KMS-11 (cell line): ENCODE data around the gene HERPUD1.
A peak's percentile ranks its signal among the peaks of the same experiment; 100 is the strongest.

Source experiments
- H2AFZ ChIP-seq: fragments of 200-600 bp; sonication (generic); 2 replicates; pipeline ENCODE4 v1.6.1; 2016; ENCODE audit warnings: antibody characterized with exemption, mixed run types, low read depth
- H3K27ac ChIP-seq: fragments of 200-600 bp; sonication (generic); 2 replicates; pipeline ENCODE4 v1.6.1; 2016; ENCODE audit warnings: mild to moderate bottlenecking, mixed run types
- H3K27me3 ChIP-seq: fragments of 200-600 bp; sonication (generic); 2 replicates; pipeline ENCODE4 v1.6.1; 2017; ENCODE audit warnings: mild to moderate bottlenecking, low read depth, mixed run types, moderate library complexity; ENCODE audit not compliant: insufficient read depth
- H3K36me3 ChIP-seq: fragments of 200-600 bp; sonication (generic); 2 replicates; pipeline ENCODE4 v1.6.1; 2017; ENCODE audit warnings: mild to moderate bottlenecking, mixed run types; ENCODE audit not compliant: insufficient read depth
- H3K4me1 ChIP-seq: fragments of 200-600 bp; sonication (generic); 2 replicates; pipeline ENCODE4 v1.6.1; 2016; ENCODE audit warnings: mild to moderate bottlenecking, low read depth, mixed run types; ENCODE audit not compliant: poor library complexity, severe bottlenecking
- H3K4me2 ChIP-seq: fragments of 200-600 bp; sonication (generic); 2 replicates; pipeline ENCODE4 v1.7.0; 2016; ENCODE audit warnings: mild to moderate bottlenecking, mixed run types
- H3K4me3 ChIP-seq: fragments of 200-600 bp; sonication (generic); IDR thresholded peaks from 2 replicates; pipeline ENCODE4 v1.6.1; 2017; ENCODE audit warnings: low read depth, low read length, mixed read lengths; ENCODE audit not compliant: insufficient read depth
- H3K79me2 ChIP-seq: fragments of 200-600 bp; sonication (generic); 2 replicates; pipeline ENCODE4 v1.6.1; 2016; ENCODE audit warnings: low read depth, mixed run types; ENCODE audit not compliant: insufficient read depth
- H3K9ac ChIP-seq: fragments of 200-600 bp; sonication (generic); 2 replicates; pipeline ENCODE4 v1.6.1; 2016; ENCODE audit warnings: mild to moderate bottlenecking, mixed run types
- H4K20me1 ChIP-seq: fragments of 200-600 bp; sonication (generic); 2 replicates; pipeline ENCODE4 v1.6.1; 2016; ENCODE audit warnings: mild to moderate bottlenecking, mixed run types; ENCODE audit not compliant: insufficient read depth
- CTCF ChIP-seq: fragments of 200-600 bp; sonication (generic); conservative IDR thresholded peaks from 2 replicates; pipeline ENCODE4 v1.6.1; 2017; ENCODE audit warnings: low read depth, mild to moderate bottlenecking, antibody characterized with exemption, low read length, moderate library complexity, mixed read lengths

The HERPUD1 gene

GRCh38 chr16:56939801-56940200 is 7.9 kb downstream of the HERPUD1 start:
- peak overlapping the region; percentile 100 for H3K4me2 ChIP-seq
- H3K36me3 ChIP-seq, result peaks cover 47% of the 10 kb centered on the region
- H3K4me1 ChIP-seq, result peaks cover 96% of the 10 kb centered on the region
- no peak overlapping the region for H3K4me3 ChIP-seq
- no peaks in the 10 kb centered on the region for H3K27me3 ChIP-seq
- H2AFZ ChIP-seq, result no peak overlapping the region
- H3K27ac ChIP-seq, result peak overlapping the region; percentile 97
- H3K9ac ChIP-seq, result peak overlapping the region; percentile 99
- peaks cover 74% of the 10 kb centered on the region for H3K79me2 ChIP-seq
- TF ChIP-seq CTCF, result no peak
- H4K20me1 ChIP-seq, result no peaks in the 10 kb centered on the region

DNA sequence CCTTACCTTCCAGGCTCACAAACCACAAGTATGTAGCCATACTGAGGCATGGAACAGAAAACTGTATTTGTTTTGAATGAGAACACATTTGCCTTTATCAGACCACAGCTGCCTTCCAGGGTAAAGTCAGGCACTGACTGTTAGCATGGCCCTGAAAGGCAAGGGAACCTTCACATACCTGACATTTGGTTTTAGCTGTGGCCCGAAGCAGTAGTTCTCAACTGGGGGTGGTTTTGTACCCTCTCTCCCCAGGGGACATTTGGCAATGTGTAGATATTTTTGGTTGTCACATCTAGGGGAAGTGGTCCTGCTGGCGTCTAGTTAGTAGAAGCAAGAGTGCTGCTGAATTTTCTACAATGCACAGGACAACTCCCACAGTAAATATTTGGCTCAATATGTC is 9.2 kb downstream of the HERPUD1 start:
- Histone ChIP-seq H3K9ac (peak overlapping the region; percentile 99; the same call in 1 of the 2 replicates), H3K27me3 (no peaks in the 10 kb centered on the region), H4K20me1 (no peaks in the 10 kb centered on the region), H3K27ac (peak overlapping the region; percentile 97), H3K4me2 (peak overlapping the region; percentile 100), H2AFZ (no peak overlapping the region), H3K36me3 (peaks cover 35% of the 10 kb centered on the region), H3K79me2 (peaks cover 61% of the 10 kb centered on the region), H3K4me3 (no peak overlapping the region), H3K4me1 (peaks cover 97% of the 10 kb centered on the region)
- no peak for TF ChIP-seq CTCF

DNA sequence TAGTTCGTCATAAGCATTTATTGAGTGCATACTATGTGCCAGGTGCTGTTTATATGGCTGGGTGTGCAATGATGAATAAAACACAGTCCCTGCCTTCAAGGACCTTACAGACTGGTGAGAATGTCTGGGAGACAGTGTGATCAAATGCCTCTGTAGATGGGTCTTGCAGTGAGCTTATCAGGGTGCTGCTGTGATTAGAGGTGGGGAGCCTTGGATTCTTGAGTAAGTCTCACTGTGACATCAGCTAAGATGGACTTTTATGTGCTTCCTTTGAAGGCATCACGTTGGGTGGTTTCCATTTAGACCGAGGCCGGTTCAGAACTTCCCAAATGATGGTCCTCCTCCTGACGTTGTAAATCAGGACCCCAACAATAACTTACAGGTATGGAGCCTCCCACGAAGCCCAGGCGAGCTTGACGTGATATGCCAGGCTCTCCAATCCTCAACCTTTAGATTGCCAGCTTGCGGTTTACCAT is 10.0 kb downstream of the HERPUD1 start:
- Histone ChIP-seq H4K20me1 (no peaks in the 10 kb centered on the region), H2AFZ (no peak overlapping the region), H3K27me3 (no peaks in the 10 kb centered on the region), H3K79me2 (peaks cover 53% of the 10 kb centered on the region), H3K36me3 (peaks cover 27% of the 10 kb centered on the region), H3K27ac (peak overlapping the region; percentile 97), H3K4me3 (no peak overlapping the region), H3K4me1 (peaks cover 97% of the 10 kb centered on the region), H3K9ac (peak overlapping the region; percentile 99; the same call in 1 of the 2 replicates), H3K4me2 (peak overlapping the region; percentile 100)
- TF ChIP-seq CTCF, result no peak

DNA sequence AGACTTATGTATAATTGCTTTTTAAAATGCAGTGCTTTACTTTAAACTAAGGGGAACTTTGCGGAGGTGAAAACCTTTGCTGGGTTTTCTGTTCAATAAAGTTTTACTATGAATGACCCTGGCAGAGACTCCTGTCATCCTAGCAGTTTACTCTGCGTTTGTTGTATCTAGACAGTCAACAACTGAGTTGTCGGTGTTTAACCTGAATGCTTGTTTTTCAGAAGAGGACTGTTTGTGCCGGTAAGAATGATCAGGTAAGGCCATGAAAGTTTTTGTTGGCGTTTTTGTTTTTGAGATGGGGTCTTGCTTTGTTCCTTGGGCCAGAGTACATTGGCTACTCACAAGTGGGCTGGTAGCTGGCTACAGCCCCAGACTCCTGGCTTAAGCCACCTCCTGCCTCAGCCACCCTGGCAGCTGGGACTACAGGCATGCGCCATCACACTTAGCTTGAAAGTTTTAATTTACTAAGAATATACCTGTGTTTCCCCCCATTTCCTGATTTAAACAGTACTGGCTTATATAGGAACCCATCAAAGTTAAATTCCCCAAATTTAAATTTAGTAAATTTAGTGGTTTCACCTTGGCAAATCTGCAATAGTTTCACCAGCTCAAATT is 11.9 kb downstream of the HERPUD1 start:
- H4K20me1 ChIP-seq, result no peaks in the 10 kb centered on the region
- H3K4me3 ChIP-seq, result no peak overlapping the region
- peaks cover 33% of the 10 kb centered on the region for H3K79me2 ChIP-seq
- no peak for TF ChIP-seq CTCF
- no peaks in the 10 kb centered on the region for H3K27me3 ChIP-seq
- peak overlapping the region; percentile 97 for H3K27ac ChIP-seq
- H3K4me1 ChIP-seq, result peaks cover 98% of the 10 kb centered on the region
- peaks cover 12% of the 10 kb centered on the region for H3K36me3 ChIP-seq
- peak overlapping the region; percentile 99; the same call in 1 of the 2 replicates for H3K9ac ChIP-seq
- H3K4me2 ChIP-seq, result peak overlapping the region; percentile 100
- H2AFZ ChIP-seq, result no peak overlapping the region
